Mesothelial cell of epicardium (in vitro differentiated cells): Measurements from ENCODE around the gene APPL2. TPM values are rescaled to one million over a fixed set of nuclear protein-coding genes. Genes with fewer than 3 reads are reported as not detected.

Source experiments
- DNase-seq, 2 experiments: peaks; one replicate each; pipeline ENCODE4 v3.0.0; 2021; ENCODE audit warnings: low spot score in 2 of 2; ENCODE audit not compliant: unreplicated experiment in 2 of 2
- H3K27ac Mint-ChIP-seq: 2 replicates; pipeline ENCODE4 v1.8.0; 2021; ENCODE audit warnings: mixed read lengths
- H3K27me3 Mint-ChIP-seq: 2 replicates; pipeline ENCODE4 v1.8.0; 2021; ENCODE audit warnings: low read depth, mixed read lengths
- H3K36me3 Mint-ChIP-seq: 2 replicates; pipeline ENCODE4 v1.8.0; 2021; ENCODE audit warnings: mixed read lengths
- H3K4me1 Mint-ChIP-seq: 2 replicates; pipeline ENCODE4 v1.8.0; 2021; ENCODE audit warnings: mixed read lengths
- H3K4me3 Mint-ChIP-seq: 2 replicates; pipeline ENCODE4 v1.8.0; 2021; ENCODE audit warnings: mild to moderate bottlenecking, moderate library complexity, mixed read lengths
- H3K9me3 Mint-ChIP-seq: 2 replicates; pipeline ENCODE4 v1.8.0; 2021; ENCODE audit warnings: mixed read lengths
- total RNA-seq: library from RNA; stranded (reverse); gene quantifications from 3 replicates; pipeline ENCODE4 v1.2.1, GENCODE V29; 2021
- TF ChIP-seq, protein P1 (sequence below): fragments of 200-600 bp; sonication (generic); IDR thresholded peaks from one replicate; pipeline ENCODE4 v1.5.0; 2021; ENCODE audit warnings: antibody characterized with exemption; ENCODE audit not compliant: unreplicated experiment

Gene APPL2
- total RNA-seq, 1 donor from 2014 or later: 66.9 TPM

- H3K4me3 Mint-ChIP-seq: no peak overlapping the region
- H3K9me3 Mint-ChIP-seq: no peaks in the 10 kb centered on the region
- H3K4me1 Mint-ChIP-seq: peaks cover 10% of the 10 kb centered on the region
- no peak overlapping the region for H3K27ac Mint-ChIP-seq
- TF ChIP-seq, protein P1, sequence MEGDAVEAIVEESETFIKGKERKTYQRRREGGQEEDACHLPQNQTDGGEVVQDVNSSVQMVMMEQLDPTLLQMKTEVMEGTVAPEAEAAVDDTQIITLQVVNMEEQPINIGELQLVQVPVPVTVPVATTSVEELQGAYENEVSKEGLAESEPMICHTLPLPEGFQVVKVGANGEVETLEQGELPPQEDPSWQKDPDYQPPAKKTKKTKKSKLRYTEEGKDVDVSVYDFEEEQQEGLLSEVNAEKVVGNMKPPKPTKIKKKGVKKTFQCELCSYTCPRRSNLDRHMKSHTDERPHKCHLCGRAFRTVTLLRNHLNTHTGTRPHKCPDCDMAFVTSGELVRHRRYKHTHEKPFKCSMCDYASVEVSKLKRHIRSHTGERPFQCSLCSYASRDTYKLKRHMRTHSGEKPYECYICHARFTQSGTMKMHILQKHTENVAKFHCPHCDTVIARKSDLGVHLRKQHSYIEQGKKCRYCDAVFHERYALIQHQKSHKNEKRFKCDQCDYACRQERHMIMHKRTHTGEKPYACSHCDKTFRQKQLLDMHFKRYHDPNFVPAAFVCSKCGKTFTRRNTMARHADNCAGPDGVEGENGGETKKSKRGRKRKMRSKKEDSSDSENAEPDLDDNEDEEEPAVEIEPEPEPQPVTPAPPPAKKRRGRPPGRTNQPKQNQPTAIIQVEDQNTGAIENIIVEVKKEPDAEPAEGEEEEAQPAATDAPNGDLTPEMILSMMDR: no peak
- DNase-seq: no peak
- H3K27me3 Mint-ChIP-seq: no peaks in the 10 kb centered on the region
- peaks cover 18% of the 10 kb centered on the region for H3K36me3 Mint-ChIP-seq
Measured at GRCh38 chr12:105222284-105222655, 13.7 kb downstream of the APPL2 start.

DNA sequence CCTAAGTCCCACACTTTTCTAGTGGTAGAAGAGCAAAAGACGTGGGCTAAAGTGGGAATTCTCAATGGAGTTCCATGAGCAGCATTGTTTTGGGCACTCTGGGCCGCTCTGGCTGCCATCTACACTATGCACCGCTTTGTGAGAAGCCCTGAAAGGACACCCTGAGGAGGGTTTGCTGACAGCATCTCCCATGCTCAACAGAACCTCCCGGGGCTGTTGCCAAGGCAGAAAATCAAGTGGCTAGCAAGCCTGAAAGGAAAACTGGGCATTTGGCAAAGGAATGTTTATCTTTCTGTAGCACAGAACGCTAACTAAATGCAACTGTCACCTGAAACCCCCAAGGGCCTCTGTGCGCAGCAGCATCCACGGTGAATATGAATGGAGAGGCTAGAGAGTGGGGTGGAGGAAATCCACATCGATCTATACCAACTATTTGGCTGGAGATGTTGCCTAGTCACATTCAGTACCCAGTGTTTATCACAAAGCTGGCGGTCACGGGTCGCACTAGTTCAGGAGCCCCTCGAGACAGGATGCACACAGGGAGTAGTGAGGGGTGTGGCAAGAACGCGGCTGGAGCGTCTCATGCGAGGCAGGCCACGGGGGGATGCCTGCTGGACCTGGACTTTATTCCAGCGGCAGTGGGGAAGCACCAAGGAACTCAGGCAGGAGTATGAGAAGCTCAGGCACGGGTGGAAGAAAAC lies 14.2 kb downstream of the APPL2 start:
- Mint-ChIP-seq H3K4me1 (peaks cover 10% of the 10 kb centered on the region), H3K4me3 (no peak overlapping the region), H3K27ac (no peak overlapping the region)

DNA sequence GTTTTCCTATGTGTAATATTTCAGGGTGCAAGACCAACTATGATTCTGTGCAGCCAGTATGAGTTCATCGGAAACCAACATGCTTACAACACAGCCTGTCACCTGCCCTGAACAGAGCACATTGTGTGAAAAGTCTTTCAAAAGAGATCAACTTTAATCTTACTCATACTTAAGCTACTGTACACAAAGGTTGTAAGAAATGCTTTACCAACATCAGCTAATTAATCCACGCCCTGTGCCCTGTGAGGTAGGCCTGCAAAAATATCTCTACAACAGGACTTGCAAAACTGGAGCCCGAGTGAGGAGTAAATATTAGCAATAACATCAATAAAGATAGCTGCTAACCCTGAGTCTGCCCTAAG lies 15.1 kb downstream of the APPL2 start:
- Mint-ChIP-seq H3K4me1 (peaks cover 4% of the 10 kb centered on the region), H3K36me3 (peaks cover 26% of the 10 kb centered on the region), H3K27ac (no peak overlapping the region), H3K4me3 (no peak overlapping the region), H3K9me3 (no peaks in the 10 kb centered on the region), H3K27me3 (no peaks in the 10 kb centered on the region)
- TF ChIP-seq, protein P1: no peak
- DNase-seq: no peak

More for the DNA sequence above, 14.2 kb downstream of the APPL2 start:
- H3K36me3 Mint-ChIP-seq: peaks cover 20% of the 10 kb centered on the region
- no peaks in the 10 kb centered on the region for H3K9me3 Mint-ChIP-seq
- TF ChIP-seq, protein P1: no peak
- no peak for DNase-seq
- H3K27me3 Mint-ChIP-seq: no peaks in the 10 kb centered on the region

DNA sequence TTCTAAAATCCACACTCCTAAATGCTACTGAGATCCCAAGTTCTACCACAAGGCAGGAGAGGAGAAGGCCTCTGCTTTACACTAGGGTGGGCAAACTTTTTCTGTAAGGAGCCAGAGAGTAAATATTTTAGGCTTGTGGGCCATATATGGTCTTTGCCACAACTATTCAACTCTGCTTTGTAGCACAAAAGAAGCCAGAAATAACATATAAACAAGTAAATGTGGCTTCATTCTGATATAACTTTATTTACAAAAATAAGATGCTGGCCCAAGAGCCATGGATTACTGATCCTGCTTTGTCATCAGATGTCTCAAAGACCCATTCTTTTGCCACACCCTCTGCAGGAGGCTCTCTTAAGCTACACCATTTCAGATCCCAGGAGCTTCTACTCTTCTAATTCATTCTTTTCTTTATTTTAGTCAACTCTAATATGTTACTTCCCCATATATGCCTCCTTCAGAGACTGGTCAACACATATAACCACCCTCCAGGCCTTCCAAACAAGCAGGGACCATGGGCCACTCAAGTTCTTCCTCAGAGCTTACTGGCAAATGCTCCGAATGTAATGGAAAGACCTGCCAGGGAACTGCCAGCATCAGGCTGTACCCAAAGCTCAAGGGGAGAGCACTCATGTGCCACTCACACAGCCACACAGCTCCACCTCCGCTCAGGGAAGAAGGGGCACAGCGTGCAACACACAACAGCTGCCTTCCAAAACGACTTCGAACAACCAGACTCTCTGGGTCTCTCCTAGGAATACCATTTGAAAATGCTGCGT lies 15.6 kb downstream of the APPL2 start:
- no peaks in the 10 kb centered on the region for H3K9me3 Mint-ChIP-seq
- H3K4me3 Mint-ChIP-seq: no peak overlapping the region
- peaks cover 30% of the 10 kb centered on the region for H3K36me3 Mint-ChIP-seq
- H3K4me1 Mint-ChIP-seq: no peaks in the 10 kb centered on the region
- no peaks in the 10 kb centered on the region for H3K27me3 Mint-ChIP-seq
- no peak for DNase-seq
- TF ChIP-seq, protein P1: no peak
- no peak overlapping the region for H3K27ac Mint-ChIP-seq

DNA sequence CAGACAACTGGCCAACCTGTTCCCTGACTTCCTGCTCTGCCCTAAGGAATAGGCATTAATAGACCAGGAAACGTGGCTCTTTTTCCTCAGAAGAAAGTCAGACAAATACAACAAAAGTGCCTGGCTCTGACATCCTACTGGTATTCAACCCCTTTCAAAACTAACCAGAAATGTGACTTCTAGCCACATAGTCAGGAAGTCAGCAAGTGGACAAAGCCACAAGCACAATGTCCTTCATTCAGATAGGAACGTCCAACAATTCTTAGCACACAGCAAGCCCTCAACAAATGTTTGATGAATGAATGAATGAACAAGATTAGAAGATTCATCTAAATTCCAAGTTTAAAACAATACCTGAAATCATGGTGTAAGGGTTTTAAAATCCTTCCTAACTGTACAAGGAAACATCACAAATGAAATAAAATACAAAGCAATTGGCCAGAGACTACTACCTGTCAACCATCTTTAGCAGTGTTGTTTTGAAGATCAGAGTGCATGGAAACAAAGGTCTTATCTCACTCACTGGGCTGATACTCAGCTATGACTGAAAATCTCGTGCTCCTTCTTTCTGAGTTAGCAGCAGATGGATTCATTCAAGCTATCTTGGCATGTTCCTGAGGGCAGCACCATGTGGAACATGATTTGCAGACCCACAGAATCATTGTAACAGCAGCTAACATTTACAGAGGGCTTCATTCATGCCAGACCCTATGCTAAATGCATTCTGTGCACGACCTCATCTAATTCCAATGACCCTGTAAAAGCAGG lies 16.5 kb downstream of the APPL2 start:
- Mint-ChIP-seq H3K27ac (no peak overlapping the region), H3K36me3 (peaks cover 27% of the 10 kb centered on the region), H3K4me3 (no peak overlapping the region), H3K27me3 (no peaks in the 10 kb centered on the region), H3K4me1 (no peaks in the 10 kb centered on the region), H3K9me3 (no peaks in the 10 kb centered on the region)
- TF ChIP-seq, protein P1: no peak
- DNase-seq: no peak
